Measurements from ENCODE around the gene SPATS2L.

Gene SPATS2L

GRCh38 chr2:200418399-200418798 is 111.9 kb downstream of the SPATS2L start:
- no peak for DNase-seq

- DNase-seq, result no peak
These were observed 112.8 kb downstream of the SPATS2L start for GRCh38 chr2:200419325-200419724.

- DNase-seq, result no peak
These were observed 114.8 kb downstream of the SPATS2L start for GRCh38 chr2:200421270-200421669.

- no peak for DNase-seq
These were observed 115.6 kb downstream of the SPATS2L start for GRCh38 chr2:200422071-200422470.

- DNase-seq, result no peak
These were observed 116.2 kb downstream of the SPATS2L start for GRCh38 chr2:200422532-200423261.

- DNase-seq, result no peak
These were observed 117.0 kb downstream of the SPATS2L start for GRCh38 chr2:200423541-200423940.

GRCh38 chr2:200425026-200425821 is 118.7 kb downstream of the SPATS2L start:
- no peak for DNase-seq

GRCh38 chr2:200426754-200427153 is 120.3 kb downstream of the SPATS2L start:
- DNase-seq, result no peak

- DNase-seq, result no peak
These were observed 122.6 kb downstream of the SPATS2L start for GRCh38 chr2:200428961-200429665.

GRCh38 chr2:200430017-200430416 is 123.5 kb downstream of the SPATS2L start:
- DNase-seq, result no peak

- DNase-seq, result no peak
These were observed 125.7 kb downstream of the SPATS2L start for GRCh38 chr2:200431996-200432705.

GRCh38 chr2:200435379-200435778 is 128.9 kb downstream of the SPATS2L start:
- DNase-seq, result no peak

- no peak for DNase-seq
These were observed 131.8 kb downstream of the SPATS2L start for GRCh38 chr2:200438251-200438650.

- DNase-seq, result no peak
These were observed 132.4 kb downstream of the SPATS2L start for GRCh38 chr2:200438846-200439245.

GRCh38 chr2:200439981-200440380 is 133.5 kb downstream of the SPATS2L start:
- DNase-seq, result no peak

GRCh38 chr2:200442471-200442870 is 136.0 kb downstream of the SPATS2L start:
- DNase-seq, result no peak

GRCh38 chr2:200443376-200443775 is 136.9 kb downstream of the SPATS2L start:
- no peak for DNase-seq

- DNase-seq, result no peak
These were observed 137.4 kb downstream of the SPATS2L start for GRCh38 chr2:200443916-200444315.

- DNase-seq, result no peak
These were observed 138.0 kb downstream of the SPATS2L start for GRCh38 chr2:200444530-200444929.

- no peak for DNase-seq
These were observed 138.8 kb downstream of the SPATS2L start for GRCh38 chr2:200445284-200445683.

- DNase-seq, result no peak
These were observed 140.1 kb downstream of the SPATS2L start for GRCh38 chr2:200446612-200447011.

GRCh38 chr2:200447139-200447855 is 140.8 kb downstream of the SPATS2L start:
- DNase-seq, result no peak
